Fibroblast of skin of left quadriceps (primary cell): ENCODE data around the gene SHANK3.

Source experiments
- DNase-seq, 2 experiments: peaks; one replicate each; pipeline ENCODE4 v3.0.0-alpha.2; 2013; ENCODE audit warnings: low read depth in 2 of 2

The SHANK3 gene

DNA sequence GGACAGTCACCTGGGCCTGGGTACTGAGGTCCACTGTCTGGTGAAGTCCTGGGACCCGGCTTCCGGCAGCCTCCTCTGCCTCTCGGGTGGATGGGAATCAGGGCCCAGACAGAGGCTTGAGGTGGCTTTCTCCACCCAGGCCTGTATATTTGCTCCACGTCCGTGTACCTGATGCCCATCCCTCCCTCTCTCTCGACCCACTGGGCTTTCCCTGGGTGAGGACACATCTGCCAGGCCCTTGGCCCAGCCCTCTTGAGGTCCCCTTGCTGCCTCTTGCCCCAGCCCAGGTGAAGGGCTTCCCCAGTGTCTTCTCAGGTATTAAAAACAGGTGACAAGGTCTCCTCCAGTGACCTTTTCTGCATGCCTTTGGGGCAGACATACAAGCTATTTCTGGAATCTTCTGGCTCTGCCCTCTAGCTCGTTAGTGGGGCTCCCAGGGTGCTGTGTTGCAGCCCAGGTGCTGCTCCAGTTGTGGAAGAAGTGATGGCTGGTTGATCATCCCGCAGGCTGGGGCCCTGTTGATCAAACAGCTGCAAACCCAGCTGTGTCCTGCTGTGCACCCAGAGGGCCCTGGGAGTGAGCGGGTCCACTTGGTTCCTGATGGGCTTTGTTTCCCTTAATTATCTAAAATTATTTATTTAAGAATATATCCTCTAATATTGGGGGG, 39.9 kb downstream of the SHANK3 start:
- no peak for DNase-seq

DNA sequence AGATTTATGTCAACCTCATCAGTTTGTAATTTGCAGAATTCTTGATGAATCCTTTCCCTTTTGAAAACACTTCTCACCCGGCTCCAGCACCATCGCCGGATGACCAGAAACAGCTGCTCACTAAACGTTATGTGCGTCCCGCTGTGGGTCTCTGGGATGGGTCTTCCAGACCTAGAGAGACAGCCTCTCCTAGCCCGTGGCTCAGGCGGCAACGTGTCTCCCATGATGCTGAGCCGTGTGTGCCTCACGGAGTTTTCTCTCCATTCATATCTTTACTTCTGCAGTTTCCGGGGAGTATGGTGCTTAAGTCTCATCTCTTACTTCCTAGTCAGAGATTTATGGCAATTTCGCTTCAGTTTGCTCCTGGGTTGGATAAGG, 40.4 kb downstream of the SHANK3 start:
- DNase-seq, result no peak

DNA sequence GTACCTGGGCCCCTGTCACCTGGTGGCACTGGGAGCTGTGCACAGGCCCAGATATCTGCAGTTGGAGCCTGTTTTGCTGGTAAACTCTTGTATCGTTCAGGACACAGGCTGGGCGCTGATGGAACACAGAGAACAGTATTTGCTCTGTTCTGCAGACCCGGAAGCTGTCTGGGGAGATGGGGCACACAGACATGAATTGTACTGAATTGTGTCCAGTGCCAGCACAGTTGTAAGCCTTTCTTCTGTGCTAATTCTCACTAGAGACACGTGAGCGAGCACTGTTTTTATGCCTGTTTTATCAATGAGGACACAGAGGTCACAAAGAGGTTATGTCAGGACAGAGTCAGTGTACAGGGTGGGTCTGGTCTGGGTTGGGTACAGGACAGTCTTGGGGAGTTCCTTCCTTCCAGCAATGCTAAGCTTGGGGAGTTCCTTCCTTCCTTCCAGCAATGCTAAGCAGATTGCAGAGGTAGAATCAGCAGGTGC, 41.0 kb downstream of the SHANK3 start:
- no peak for DNase-seq

DNA sequence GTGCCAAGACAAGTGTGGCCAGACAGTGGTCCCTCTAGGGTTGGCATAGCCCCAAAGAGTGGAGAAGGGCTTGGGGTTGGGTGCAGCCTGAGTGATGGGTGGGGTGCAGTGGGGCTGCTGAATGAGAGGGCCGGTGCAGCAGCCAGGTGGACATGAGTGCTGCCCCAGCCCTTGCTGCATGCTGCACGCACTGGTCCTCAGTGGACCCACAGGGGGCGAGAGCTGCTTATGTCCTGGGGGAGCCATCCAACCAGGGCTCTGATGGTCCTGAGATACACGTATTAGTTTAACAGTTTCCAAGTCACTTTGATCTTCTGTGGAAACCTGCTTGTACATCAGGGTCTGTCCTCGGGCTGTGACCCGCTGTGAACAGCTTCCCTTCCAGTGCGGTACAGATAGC, 41.5 kb downstream of the SHANK3 start:
- no peak for DNase-seq

DNA sequence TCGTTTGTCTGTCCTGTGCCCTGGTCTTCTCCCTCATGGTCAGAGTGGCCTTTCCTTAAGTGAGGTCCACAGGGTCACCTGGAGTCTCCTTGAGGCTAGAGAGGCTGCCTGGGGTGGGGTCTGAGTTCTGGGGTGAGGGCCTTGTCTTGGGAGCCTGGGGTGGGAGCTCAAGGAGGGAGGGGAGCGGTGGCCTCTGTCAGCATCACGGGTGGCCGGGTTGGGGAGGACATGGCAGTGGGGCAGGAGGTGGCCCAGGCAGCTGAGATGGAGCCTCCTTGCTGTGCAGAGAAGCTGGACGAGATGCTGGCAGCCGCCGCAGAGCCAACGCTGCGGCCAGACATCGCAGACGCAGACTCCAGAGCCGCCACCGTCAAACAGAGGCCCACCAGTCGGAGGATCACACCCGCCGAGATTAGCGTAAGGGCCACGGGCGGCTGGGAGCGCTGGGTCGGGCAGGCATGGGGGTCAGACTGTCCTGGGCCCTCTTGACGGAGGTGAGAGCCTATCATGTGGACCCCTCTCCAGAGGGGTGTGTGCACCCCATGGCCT, 42.1 kb downstream of the SHANK3 start:
- no peak for DNase-seq

DNA sequence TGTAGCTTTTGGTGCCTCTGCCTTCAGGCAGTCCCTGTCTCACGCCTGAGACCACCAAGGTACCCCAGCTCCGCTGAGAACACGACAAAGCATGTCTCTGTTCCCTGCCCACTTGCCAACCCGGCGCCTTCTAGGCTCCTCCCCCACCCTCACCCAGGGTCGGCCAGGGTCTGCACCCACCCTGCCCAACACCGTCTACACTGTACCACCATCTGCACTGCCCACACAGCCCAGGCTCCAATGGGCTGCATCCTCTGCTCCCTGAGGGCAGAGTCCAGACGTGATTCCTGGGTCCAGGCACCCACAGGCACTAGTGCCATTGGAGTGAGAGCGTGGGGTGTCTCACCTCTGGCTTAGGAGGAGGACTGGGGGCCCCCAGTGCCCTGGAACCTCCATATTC, 42.6 kb downstream of the SHANK3 start:
- DNase-seq, result no peak

DNA sequence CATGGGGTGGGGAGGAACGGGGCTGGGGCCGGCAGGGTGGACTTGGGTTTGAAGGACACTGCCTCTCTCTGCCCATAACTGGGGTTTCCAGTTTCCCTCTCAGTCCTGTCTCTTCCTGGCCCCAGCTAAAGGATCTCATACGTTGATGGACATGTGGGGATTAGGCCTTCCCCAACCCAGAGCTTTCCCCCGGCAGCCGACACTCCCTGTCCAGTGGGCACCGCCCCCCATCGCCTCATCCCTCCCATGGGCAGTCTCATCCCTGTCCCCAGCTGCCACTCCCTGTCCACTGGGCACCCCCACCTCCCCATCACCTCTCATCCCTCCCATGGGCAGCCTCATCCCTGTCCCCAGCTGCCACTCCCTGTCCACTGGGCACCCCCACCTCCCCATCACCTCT, 43.2 kb downstream of the SHANK3 start:
- no peak for DNase-seq

DNA sequence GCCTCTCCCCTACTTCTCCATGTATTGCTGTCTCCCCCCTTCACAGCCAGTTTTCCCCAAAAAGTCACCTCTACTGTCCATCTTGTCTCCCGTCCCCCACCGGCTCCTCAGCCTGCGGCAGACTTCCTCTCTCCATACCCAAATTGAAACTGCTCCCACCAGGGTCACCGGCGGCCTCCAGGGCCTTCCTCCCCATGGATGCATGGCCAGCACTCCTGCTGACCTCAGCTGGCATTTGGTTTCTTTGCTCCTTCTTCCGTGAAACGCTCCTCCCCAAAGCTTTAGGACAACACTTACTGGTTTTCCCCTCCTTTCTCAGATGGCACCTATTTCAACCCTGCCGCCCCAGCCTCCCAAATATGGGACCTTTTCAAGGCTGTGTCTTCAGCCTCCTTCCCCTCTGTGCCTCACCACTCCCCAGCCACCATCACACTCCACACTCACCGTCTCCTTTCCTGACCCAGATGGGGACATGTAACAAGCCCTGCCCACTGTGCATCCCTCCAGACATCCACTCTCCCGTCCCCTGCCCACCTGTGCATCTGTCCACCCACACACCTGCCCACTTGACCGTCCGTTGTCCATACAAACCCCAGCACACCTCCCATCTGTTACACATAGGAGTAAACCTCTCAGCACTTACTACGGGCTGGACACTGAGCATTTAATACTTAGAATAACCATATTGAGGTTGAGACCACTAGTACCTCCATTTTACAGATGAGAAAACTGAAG, 43.8 kb downstream of the SHANK3 start:
- DNase-seq, result no peak

DNA sequence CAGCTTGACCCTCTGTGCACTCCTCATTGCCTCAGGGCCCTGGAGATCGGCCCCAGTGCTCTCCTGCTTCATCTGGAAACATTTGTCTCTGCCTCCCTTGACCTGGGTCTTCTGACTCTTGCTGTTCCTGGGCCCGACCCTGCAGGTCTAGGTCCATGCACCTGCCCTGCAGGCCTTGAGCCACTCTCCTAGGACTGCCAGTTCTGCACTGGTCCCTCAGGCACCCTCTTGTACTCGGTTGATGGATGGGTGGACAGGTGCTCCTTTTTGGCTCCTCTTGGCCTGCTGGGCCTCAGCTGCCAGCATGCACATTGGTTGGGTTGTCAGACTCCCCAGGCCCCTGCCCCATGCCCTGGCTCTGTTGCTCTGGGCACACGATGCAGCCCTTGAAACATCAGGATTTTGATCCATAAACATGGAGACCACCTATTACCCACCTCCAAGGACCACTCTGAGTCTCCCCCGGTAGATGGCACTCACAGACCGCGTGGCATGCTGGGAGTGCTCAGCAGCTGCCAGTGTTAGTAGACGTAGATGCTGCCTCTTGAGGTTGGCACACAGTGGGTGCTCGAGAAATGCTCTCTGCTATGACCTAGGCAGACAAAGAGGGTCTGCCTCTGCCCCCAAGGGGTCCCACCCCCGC, 45.2 kb downstream of the SHANK3 start:
- DNase-seq, result no peak

DNA sequence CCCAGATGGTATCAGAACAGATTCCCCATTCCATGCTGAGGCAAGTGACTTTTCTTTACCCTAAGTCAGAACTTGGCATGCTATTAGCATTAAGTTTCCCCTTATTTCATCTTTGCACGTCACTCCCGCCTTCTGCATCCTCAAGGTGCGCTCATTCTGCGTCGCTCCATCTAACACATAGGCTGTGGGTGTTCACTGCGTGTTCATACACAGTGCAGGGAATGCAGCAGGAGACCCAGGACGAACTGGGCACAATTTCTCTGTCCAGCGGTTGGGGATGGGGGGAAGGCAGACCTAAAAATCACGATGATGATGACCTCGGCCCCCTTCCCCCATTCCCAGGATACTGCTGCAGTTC, 45.7 kb downstream of the SHANK3 start:
- DNase-seq, result no peak

DNA sequence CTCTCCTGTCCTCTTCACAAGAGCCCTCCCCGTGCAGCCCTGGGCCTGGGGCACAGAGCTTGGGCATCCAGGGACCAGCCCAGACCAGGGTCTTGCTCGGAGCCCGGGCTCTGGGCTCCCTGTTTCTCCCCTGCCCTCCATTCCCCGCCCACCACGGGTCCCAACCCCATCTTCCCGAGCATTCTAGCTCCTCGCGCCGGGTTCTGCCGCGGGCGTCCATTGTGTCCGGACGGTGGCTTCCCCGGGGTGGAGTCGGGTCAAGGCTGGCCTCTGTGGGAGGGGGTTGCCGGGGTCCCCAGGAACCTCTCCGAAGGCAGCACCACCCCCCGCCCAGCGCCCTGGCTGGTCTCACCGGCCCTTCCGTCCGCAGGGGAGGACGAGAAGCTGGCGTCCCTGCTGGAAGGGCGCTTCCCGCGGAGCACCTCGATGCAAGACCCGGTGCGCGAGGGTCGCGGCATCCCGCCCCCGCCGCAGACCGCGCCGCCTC, 47.2 kb downstream of the SHANK3 start:
- DNase-seq, result no peak

DNA sequence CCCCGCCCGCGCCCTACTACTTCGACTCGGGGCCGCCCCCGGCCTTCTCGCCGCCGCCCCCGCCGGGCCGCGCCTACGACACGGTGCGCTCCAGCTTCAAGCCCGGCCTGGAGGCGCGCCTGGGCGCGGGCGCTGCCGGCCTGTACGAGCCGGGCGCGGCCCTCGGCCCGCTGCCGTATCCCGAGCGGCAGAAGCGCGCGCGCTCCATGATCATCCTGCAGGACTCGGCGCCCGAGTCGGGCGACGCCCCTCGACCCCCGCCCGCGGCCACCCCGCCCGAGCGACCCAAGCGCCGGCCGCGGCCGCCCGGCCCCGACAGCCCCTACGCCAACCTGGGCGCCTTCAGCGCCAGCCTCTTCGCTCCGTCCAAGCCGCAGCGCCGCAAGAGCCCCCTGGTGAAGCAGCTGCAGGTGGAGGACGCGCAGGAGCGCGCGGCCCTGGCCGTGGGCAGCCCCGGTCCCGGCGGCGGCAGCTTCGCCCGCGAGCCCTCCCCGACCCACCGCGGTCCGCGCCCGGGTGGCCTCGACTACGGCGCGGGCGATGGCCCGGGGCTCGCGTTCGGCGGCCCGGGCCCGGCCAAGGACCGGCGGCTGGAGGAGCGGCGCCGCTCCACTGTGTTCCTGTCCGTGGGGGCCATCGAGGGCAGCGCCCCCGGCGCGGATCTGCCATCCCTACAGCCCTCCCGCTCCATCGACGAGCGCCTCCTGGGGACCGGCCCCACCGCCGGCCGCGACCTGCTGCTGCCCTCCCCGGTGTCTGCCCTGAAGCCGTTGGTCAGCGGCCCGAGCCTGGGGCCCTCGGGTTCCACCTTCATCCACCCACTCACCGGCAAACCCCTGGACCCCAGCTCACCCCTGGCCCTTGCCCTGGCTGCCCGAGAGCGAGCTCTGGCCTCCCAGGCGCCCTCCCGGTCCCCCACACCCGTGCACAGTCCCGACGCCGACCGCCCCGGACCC, 48.0 kb downstream of the SHANK3 start:
- no peak for DNase-seq

DNA sequence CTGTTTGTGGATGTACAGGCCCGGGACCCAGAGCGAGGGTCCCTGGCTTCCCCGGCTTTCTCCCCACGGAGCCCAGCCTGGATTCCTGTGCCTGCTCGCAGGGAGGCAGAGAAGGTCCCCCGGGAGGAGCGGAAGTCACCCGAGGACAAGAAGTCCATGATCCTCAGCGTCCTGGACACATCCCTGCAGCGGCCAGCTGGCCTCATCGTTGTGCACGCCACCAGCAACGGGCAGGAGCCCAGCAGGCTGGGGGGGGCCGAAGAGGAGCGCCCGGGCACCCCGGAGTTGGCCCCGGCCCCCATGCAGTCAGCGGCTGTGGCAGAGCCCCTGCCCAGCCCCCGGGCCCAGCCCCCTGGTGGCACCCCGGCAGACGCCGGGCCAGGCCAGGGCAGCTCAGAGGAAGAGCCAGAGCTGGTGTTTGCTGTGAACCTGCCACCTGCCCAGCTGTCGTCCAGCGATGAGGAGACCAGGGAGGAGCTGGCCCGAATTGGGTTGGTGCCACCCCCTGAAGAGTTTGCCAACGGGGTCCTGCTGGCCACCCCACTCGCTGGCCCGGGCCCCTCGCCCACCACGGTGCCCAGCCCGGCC, 48.7 kb downstream of the SHANK3 start:
- DNase-seq, result no peak

DNA sequence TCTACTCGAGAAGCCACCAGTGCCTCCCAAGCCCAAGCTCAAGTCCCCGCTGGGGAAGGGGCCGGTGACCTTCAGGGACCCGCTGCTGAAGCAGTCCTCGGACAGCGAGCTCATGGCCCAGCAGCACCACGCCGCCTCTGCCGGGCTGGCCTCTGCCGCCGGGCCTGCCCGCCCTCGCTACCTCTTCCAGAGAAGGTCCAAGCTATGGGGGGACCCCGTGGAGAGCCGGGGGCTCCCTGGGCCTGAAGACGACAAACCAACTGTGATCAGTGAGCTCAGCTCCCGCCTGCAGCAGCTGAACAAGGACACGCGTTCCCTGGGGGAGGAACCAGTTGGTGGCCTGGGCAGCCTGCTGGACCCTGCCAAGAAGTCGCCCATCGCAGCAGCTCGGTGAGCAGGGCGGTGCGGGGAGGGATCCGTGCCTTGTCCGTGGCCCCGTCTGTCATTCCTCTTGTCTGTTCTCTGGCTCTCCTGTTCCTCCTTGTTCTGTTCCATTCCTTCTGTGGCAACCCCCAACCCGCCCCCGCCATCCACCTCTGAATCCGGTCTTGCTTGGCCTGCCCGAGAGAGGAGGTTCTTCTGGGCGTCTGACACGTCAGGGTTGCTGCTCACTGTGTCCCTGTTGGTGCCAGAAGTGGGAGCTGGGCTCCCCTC, 49.6 kb downstream of the SHANK3 start:
- DNase-seq, result no peak
